DMS53 (cell line): ENCODE results near the gene BCL2.
A peak's percentile ranks its signal among the peaks of the same experiment; 100 is the strongest.

Experiments used
- DNase-seq: peaks from one replicate; lab custom pipeline; 2025; lab: John Stamatoyannopoulos, UW

The BCL2 gene

DNA sequence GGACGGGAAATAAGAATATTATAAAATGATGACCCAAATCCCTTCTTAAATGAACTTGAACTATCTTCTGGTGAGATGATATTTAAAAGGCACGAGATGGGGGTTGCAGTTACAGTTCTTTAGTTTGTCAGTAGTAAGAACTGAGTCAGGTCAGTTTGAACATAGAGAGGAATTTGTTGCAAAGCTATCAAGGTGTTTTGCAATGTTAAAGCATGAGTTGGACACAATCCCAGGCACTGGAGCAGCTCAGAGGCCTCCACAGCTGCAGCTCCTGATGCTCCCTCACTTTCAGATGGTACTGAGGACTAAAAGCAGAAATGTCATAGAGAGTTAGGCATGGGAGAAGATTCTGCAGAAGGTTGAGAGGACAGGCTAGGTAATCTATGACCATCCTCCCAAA, 236.0 kb downstream of the BCL2 start:
- no peak for DNase-seq

DNA sequence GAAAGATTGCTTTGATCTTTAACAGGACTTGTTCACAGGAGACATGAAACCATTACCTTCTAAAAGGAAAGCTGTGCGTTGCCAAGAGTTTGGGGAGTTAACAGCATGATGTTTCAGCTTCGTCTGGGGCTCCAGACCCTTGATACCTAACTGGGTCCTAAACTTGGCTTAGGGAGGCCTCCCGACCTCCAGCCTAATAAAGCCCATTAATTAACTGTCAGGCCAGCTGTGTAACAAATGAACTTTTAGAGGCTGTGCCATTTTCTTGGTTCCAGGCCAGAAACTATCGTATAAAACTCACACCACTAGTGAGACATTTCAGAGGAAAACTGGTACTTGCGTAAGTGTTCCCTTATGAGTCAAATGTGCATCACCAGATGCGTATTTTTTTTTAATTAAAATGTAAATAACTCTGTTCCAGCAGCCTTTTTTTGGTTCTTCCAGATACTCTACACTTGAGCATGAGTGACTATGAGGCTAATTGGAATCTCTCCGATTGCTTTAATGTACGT, 236.5 kb downstream of the BCL2 start:
- no peak for DNase-seq

DNA sequence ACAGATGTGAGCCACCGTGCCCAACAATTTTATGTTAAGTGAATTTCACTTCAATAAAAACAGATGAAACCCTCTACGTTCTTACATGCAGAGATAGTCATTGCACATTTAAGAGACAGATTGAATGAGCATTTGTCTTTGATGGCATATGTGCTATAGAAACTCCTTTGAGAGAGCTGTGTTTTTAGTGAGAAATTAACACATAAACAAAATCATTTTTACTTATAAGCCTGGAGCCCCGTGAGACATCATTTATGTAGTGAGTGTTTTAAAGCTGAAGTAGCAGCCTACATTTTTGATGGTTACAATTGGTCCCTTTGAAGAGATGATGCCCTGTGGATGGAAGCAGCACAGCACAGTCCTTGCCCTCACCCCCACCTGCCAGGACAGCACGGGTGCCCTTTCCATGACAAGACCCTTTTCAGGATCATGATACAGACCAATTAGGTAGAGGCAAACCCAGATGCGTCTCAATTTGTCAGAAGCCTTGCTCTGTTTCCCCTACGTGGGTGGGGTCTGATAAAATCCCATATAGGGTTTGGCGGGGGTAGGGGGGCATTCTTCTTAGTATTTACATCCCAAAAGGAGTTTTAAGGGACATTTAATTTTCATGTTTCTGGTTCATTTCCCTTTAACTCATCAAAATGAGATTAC, 237.1 kb downstream of the BCL2 start:
- DNase-seq, result no peak

DNA sequence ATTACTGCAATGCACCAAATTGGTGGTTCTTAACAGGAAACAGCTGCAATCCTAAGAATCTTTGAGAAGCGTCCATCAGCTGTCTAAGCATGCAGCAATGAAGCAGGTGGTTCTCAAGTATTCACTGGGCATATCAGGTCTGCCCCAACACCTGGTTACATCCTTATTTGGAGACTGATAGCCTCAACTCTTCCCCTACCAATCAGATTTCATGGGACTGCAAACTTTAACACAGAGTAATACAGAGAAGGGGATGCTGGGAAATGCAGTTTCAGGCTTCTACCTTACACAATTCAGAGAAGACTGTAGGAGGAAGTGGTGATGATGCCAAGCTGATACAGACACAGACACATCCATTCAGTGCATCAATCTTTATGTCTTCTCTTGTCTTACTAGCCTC, 240.5 kb downstream of the BCL2 start:
- peak; percentile 99 for DNase-seq

DNA sequence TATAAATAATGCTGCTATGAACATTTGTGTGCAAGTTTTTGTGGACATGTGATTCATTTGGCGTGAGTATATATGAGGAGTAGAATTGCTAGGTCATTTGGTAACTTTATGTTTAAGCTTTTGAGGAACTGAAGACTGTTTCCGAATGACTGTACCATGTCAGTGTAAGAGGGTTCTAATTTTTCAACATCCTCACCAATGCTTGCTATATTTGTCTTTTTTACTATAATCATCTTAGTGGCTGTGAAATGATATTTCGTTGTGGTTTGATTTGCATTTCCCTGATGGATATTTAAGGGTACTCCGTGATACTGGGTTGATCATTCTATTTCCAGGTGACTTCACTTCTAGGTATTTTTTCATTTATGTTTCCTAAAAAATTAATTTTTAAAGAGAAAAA, 241.1 kb downstream of the BCL2 start:
- DNase-seq, result peak; percentile 38

DNA sequence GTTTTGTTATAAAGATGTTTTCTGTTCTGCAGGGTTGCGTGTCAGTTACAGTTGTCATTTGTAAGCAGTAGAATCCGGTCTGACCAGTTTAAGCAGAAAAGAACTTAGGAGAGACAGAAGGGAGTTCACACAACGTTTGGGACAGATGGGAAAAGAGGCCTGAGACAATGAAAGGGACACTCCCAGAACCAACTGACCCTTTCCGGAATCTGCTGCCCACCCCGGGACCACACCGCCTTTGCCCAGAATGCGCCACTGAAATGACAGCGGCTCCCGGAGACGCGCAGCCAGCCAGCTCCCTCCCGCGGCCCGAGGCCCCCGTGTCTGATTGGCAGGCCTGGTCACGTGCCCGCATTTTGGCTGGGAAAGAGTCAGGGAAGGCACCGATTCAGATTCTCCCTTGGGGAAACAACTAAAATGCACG, 244.6 kb downstream of the BCL2 start:
- peak; percentile 99 for DNase-seq

DNA sequence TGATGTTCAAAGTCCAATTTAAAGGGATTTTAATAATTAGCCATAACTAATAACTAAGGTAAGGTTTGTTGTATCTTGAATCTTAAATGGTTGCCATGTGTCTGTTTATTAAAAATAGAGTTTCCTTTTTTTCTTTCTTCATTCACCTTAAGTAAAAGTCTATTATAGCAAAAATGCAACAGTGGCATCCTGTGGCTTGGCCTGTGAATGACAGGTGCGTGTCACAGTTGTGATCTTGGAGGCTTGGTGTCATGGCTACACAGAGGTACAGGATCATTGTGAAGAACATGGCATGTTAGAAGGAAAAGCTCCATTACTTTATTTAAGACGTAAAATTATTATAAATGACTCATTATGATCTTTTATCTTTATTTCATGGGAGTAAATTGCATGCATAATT, 246.1 kb downstream of the BCL2 start:
- peak; percentile 97 for DNase-seq
